Measurements from ENCODE around the gene GRK2.

DNA sequence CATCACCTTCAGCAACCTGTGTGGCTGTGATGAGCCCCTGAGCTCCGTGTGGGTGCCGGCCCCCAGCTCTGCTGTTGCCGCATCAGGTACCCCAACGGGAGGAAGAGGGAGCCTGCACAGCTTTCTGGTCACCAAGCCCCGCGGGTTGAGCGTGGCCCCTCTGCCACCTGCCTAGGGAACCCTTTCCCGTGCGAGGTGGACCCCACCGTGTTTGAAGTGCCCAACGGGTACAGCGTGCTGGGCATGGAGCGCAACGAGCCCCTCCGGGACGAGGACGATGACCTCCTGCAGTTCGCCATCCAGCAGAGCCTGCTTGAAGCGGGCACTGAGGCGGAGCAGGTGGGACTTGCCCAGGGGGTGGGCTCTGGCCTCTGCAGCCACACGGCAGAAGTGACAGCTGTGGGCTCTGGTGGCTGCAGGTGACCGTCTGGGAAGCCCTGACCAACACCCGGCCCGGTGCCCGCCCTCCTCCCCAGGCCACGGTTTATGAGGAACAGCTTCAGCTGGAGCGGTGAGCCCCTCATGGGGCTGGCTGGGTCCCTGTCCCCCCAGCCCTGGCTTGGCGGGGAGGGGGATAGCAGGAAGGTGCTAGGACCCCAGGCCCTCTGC is 35.1 kb downstream of the GRK2 start:
- TF ChIP-seq, protein P1, sequence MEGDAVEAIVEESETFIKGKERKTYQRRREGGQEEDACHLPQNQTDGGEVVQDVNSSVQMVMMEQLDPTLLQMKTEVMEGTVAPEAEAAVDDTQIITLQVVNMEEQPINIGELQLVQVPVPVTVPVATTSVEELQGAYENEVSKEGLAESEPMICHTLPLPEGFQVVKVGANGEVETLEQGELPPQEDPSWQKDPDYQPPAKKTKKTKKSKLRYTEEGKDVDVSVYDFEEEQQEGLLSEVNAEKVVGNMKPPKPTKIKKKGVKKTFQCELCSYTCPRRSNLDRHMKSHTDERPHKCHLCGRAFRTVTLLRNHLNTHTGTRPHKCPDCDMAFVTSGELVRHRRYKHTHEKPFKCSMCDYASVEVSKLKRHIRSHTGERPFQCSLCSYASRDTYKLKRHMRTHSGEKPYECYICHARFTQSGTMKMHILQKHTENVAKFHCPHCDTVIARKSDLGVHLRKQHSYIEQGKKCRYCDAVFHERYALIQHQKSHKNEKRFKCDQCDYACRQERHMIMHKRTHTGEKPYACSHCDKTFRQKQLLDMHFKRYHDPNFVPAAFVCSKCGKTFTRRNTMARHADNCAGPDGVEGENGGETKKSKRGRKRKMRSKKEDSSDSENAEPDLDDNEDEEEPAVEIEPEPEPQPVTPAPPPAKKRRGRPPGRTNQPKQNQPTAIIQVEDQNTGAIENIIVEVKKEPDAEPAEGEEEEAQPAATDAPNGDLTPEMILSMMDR (IDR thresholded peaks at IDR 0.05): no peak
- TF ChIP-seq POLR2A (IDR thresholded peaks at IDR 0.05): no peak

All from heart left ventricle (tissue), 13 donors.